Endothelial cell of umbilical vein (primary cell): ENCODE measurements around the gene ALDH2.

Experiments used
- CTCF ChIP-seq, 2 donors: IDR thresholded peaks; 1 replicate in 1 of 2; 2 replicates in 1 of 2; pipeline ENCODE4 v1.5.1; 2011; ENCODE audit warnings: low read length in 2 of 2, mild to moderate bottlenecking in 2 of 2, moderate library complexity in 2 of 2, control low read depth in 1 of 2, inconsistent platforms in 1 of 2, low read depth in 1 of 2; ENCODE audit not compliant: insufficient read depth in 1 of 2; ENCODE audit errors: extremely low read depth in 1 of 2
- EZH2 ChIP-seq: IDR thresholded peaks from 2 replicates; pipeline ENCODE4 v1.6.1; 2012; ENCODE audit warnings: borderline replicate concordance, low read depth, mild to moderate bottlenecking, moderate library complexity, low read length, inconsistent platforms; ENCODE audit not compliant: severe bottlenecking
- FOS ChIP-seq: IDR thresholded peaks from 2 replicates; pipeline ENCODE4 v1.6.1; 2011; ENCODE audit warnings: mild to moderate bottlenecking, low read length, moderate library complexity, borderline replicate concordance; ENCODE audit not compliant: insufficient read depth
- GATA2 ChIP-seq: IDR thresholded peaks from 2 replicates; pipeline ENCODE4 v1.7.0; 2011; ENCODE audit warnings: low read depth, mild to moderate bottlenecking, moderate library complexity, mixed read lengths, low read length; ENCODE audit not compliant: insufficient read length, insufficient read depth
- JUN ChIP-seq: IDR thresholded peaks from 2 replicates; pipeline ENCODE4 v1.6.1; 2011; ENCODE audit warnings: borderline replicate concordance, low read depth; ENCODE audit not compliant: insufficient read length, insufficient read depth
- MAX ChIP-seq: IDR thresholded peaks from 2 replicates; pipeline ENCODE4 v1.6.1; 2011; ENCODE audit not compliant: insufficient read depth, insufficient read length
- MYC ChIP-seq: IDR thresholded peaks from one replicate; pipeline ENCODE4 v1.6.1; 2011; ENCODE audit warnings: mild to moderate bottlenecking, low read depth, low read length
- POLR2A ChIP-seq: IDR thresholded peaks from 2 replicates; pipeline ENCODE4 v1.6.1; 2012; ENCODE audit warnings: low read depth, mild to moderate bottlenecking, control low read depth, low read length
- POLR2AphosphoS5 ChIP-seq: IDR thresholded peaks from 2 replicates; pipeline ENCODE4 v1.6.1; 2012; ENCODE audit warnings: low read depth, mild to moderate bottlenecking, control low read depth, low read length, moderate library complexity; ENCODE audit not compliant: insufficient read depth

GRCh38 chr12:111758120-111758561, 8.6 kb upstream of the ALDH2 start:
- TF ChIP-seq CTCF (IDR thresholded peaks at IDR 0.05; ENCODE audit: extremely low read depth in 1 of 2, insufficient read depth in 1 of 2, low read depth in 1 of 2, low read length in 2 of 2) (no peak), POLR2A (no peak), EZH2 (no peak), FOS (no peak), MAX (no peak), MYC (no peak), JUN (no peak), GATA2 (no peak), POLR2AphosphoS5 (no peak)
